ENCODE results near the gene CABLES1. TPM values are rescaled to one million over a fixed set of nuclear protein-coding genes. Genes with fewer than 3 reads are reported as not detected.

Gene CABLES1
- total and polyA plus RNA-seq, 2 of the 4 experiments (the other 2 are of a cell fraction) = 4.7 to 5.7 TPM

- H3K79me1 ChIP-seq (ENCODE audit: low read depth in 1 of 2, low read length in 2 of 2) = peaks cover 5 to 15% of the 10 kb centered on the region in 2 experiments; a peak in 3 of 4 replicates
- H3K27ac ChIP-seq (ENCODE audit: insufficient read depth, low read length) = no peak overlapping the region
- H2AK9ac ChIP-seq (replicated peaks; ENCODE audit: low read depth, low read length, poor library complexity) = no peak overlapping the region
- H2AK5ac ChIP-seq (ENCODE audit: low read depth, low read length) = no peak overlapping the region
- H4K20me1 ChIP-seq (ENCODE audit: insufficient read depth, low read length) = peaks cover 5% of the 10 kb centered on the region; the same call in 1 of the 2 replicates
- peaks cover 38% of the 10 kb centered on the region for H3K36me3 ChIP-seq (ENCODE audit: control insufficient read depth, insufficient read depth, low read length)
- H3K18ac ChIP-seq (ENCODE audit: low read depth, low read length) = no peak overlapping the region
- no peak overlapping the region for H2BK120ac ChIP-seq (ENCODE audit: low read depth, low read length)
- no peak overlapping the region for H4K91ac ChIP-seq (ENCODE audit: insufficient read depth, low read depth, low read length)
- WGBS, 2 experiments (ENCODE audit: extremely low coverage in 2 of 2, insufficient read length in 1 of 2) = 80% methylated on average over 5 of the region's 8 CpGs; no CpG with 5 or more reads in 1 of the 2 experiments
- TF ChIP-seq FOS (IDR thresholded peaks at IDR 0.05; ENCODE audit: low read depth, low read length) (no peak), POLR2A (IDR thresholded peaks at IDR 0.05; ENCODE audit: low read depth, low read length) (no peak), MAZ (IDR thresholded peaks at IDR 0.05; ENCODE audit: borderline replicate concordance, low read depth, low read length) (no peak), MAFK (IDR thresholded peaks at IDR 0.05; ENCODE audit: low read depth, low read length) (no peak), RCOR1 (IDR thresholded peaks at IDR 0.05; ENCODE audit: insufficient replicate concordance, low read length) (no peak), ELK1 (IDR thresholded peaks at IDR 0.05; ENCODE audit: borderline replicate concordance, low read depth, low read length) (no peak), NFE2L2 (IDR thresholded peaks at IDR 0.05; ENCODE audit: low read depth, low read length) (no peak), RAD21 (IDR thresholded peaks at IDR 0.05; ENCODE audit: low read length) (no peak), SMC3 (IDR thresholded peaks at IDR 0.05; ENCODE audit: low read depth, low read length) (no peak), CTCF (conservative IDR thresholded peaks at IDR 0.05; ENCODE audit: low read depth, low read length) (no peak)
- no peak overlapping the region for H4K8ac ChIP-seq (ENCODE audit: low read depth in 2 of 2, low read length in 2 of 2)
- H3K4me1 ChIP-seq (ENCODE audit: control insufficient read depth, insufficient read depth, low read length) = peaks cover 11% of the 10 kb centered on the region
- no peak overlapping the region for H3K4me2 ChIP-seq (ENCODE audit: low read depth, low read length)
- CTCF ChIA-PET = interaction anchor here (1.6 kb wide), 1 partner anchor 89 kb away, joined by 4 read pairs; no protein-coding TSS in a partner anchor
- no peaks in the 10 kb centered on the region for H3K27me3 ChIP-seq (ENCODE audit: control insufficient read depth, insufficient read depth, low read length)
- in situ Hi-C loops (cut with MboI; ENCODE audit: low sequenced_read_pairs) (no loop called here), dilution Hi-C loops (cut with HindIII; ENCODE audit: low sequenced_read_pairs, unreplicated experiment) (no loop called here), intact Hi-C loops (cut with micrococcal nuclease) (no loop called here)
- no TSS peak for BruUV-seq (replicated peaks)
- DNase-seq (no peak), ATAC-seq (ENCODE audit: low read depth) (no peak)
- H3K14ac ChIP-seq (replicated peaks; ENCODE audit: low read depth, low read length) = no peak overlapping the region
- H2AFZ ChIP-seq (replicated peaks; ENCODE audit: low read length, poor library complexity) = no peak overlapping the region
- H3K9me3 ChIP-seq (ENCODE audit: control insufficient read depth, insufficient read depth, low read length) = no peaks in the 10 kb centered on the region
- H3K23ac ChIP-seq (ENCODE audit: low read depth, low read length) = no peak overlapping the region
- POLR2A ChIA-PET (ENCODE audit: unreplicated experiment) = no interaction called here
- no peak overlapping the region for H3K56ac ChIP-seq (ENCODE audit: extremely low read depth, insufficient read depth, low read length)
- no peak overlapping the region for H2BK20ac ChIP-seq (ENCODE audit: low read depth, low read length)
- no peak overlapping the region for H2BK15ac ChIP-seq (ENCODE audit: low read depth, low read length)
- H3K4me3 ChIP-seq (ENCODE audit: insufficient read depth, low read depth, low read length) = no peak overlapping the region
- H3K9me1 ChIP-seq (ENCODE audit: insufficient read depth, low read length) = peaks cover 6% of the 10 kb centered on the region; the same call in 1 of the 2 replicates
- no peak overlapping the region for H4K5ac ChIP-seq (ENCODE audit: low read depth, low read length)
- H3K4ac ChIP-seq (ENCODE audit: low read depth, low read length) = no peak overlapping the region
- H2BK5ac ChIP-seq (ENCODE audit: low read depth, low read length, poor library complexity, severe bottlenecking) = no peak overlapping the region
- H3K9ac ChIP-seq (ENCODE audit: low read depth, low read length) = no peak overlapping the region
Measured at GRCh38 chr18:23220355-23220754, 85.1 kb downstream of the CABLES1 start.
